Ovary (tissue), 9 donors: Measurements from ENCODE around the gene RSAD1. TPM values are rescaled to one million over a fixed set of nuclear protein-coding genes. Genes with fewer than 3 reads are reported as not detected.

Source experiments
- DNase-seq, 5 donors: peaks; one replicate each; pipeline ENCODE4 v3.0.0-alpha.2; 2019 to 2020
- H3K27ac ChIP-seq, 2 donors: fragments of 200-600 bp; one replicate each; pipeline versions ENCODE4 v1.5.1 to v1.8.0; 2019 to 2022
- H3K27me3 ChIP-seq: fragments of 200-600 bp; one replicate; pipeline ENCODE4 v1.8.0; 2022
- H3K36me3 ChIP-seq: fragments of 200-600 bp; sonication (generic); one replicate; pipeline ENCODE4 v1.5.1; 2019
- H3K4me1 ChIP-seq: one replicate; pipeline ENCODE4 v1.8.1; 2013; ENCODE audit warnings: mild to moderate bottlenecking, moderate library complexity; ENCODE audit not compliant: insufficient read depth
- H3K4me3 ChIP-seq: fragments of 200-600 bp; sonication (generic); one replicate; pipeline ENCODE4 v1.5.1; 2017
- H3K9me3 ChIP-seq, 2 donors: fragments of 200-600 bp in 1 of 2; sonication (generic) in 1 of 2; one replicate each; pipeline versions ENCODE4 v1.5.1 to v1.8.1; 2013 to 2019; ENCODE audit warnings: mild to moderate bottlenecking in 1 of 2, moderate library complexity in 1 of 2
- EP300 ChIP-seq: sonication (generic); formaldehyde crosslinking; IDR thresholded peaks from one replicate; pipeline ENCODE4 v1.6.1; 2017; ENCODE audit warnings: antibody characterized with exemption
- POLR2A ChIP-seq: fragments of 450-650 bp; IDR thresholded peaks from one replicate; pipeline ENCODE4 v1.6.1; 2017; ENCODE audit warnings: antibody characterized with exemption, mild to moderate bottlenecking, moderate library complexity
- WGBS, 3 donors: extraction: QIAGEN DNeasy Blood & Tissue Kit in 1 of 3; methylation state at CpG; one replicate each; pipeline versions ENCODE4 v1.1.5 to v1.1.7; 2013 to 2017; 5-methylcytosine and 5-hydroxymethylcytosine counted together
- intact Hi-C, 4 donors: fragments of 100-400 bp; cut with DNase I; formaldehyde crosslinking; loops; one replicate each; pipeline versions ENCODE4 v1.11.0 to v1.15.1; 2022 to 2023
- polyA plus RNA-seq, 2 donors: library from polyadenylated mRNA; stranded (reverse); fragments of 200-250 nt in 1 of 2; fragments of 350-450 nt in 1 of 2; fragmentation: Illumina TruSeq in 1 of 2; extraction: RNeasy Lipid Tissue Mini Kit (QIAGEN cat#74804) in 1 of 2; gene quantifications; one replicate each; pipeline ENCODE4 v1.2.3, GENCODE V29; 2013 to 2014
- total RNA-seq, 7 donors: library from RNA; depleted of rRNA in 2 of 7; stranded (reverse); fragments of >200 nt in 2 of 7; fragmentation: NEBNext Ultra II Directional in 3 of 7; extraction: Animal tissue kit (Norgen Biotek cat#: 25700) in 3 of 7; gene quantifications; one replicate each; pipeline versions ENCODE4 v1.1.0 to v1.2.4, GENCODE V29; 2016 to 2023
- TF ChIP-seq, protein P1 (sequence below), 3 donors: fragments of 450-650 bp in 2 of 3; fragments of 200-600 bp in 1 of 3; IDR thresholded peaks; one replicate each; pipeline versions ENCODE4 v1.5.1 to v1.8.0; 2016 to 2022; ENCODE audit warnings: antibody characterized with exemption in 3 of 3, mild to moderate bottlenecking in 1 of 3
- donor health status: DM: no; HTN: no; CAD: no; lungs with moderate emphysema.
- donor health status: DM: no; HTN: no; CAD: no.
- donor health status: Bipolar disorder and iron deficiency.
- donor health status: DM: yes; HTN: yes; CAD: no.
- donor health status: DM: no; HTN: no; CAD: no.
- donor health status: DM: yes; HTN: yes; CAD: no.

RSAD1 gene
- total and polyA plus RNA-seq, 9 donors = 21.2 to 48.0 (median 34.6) TPM

DNA sequence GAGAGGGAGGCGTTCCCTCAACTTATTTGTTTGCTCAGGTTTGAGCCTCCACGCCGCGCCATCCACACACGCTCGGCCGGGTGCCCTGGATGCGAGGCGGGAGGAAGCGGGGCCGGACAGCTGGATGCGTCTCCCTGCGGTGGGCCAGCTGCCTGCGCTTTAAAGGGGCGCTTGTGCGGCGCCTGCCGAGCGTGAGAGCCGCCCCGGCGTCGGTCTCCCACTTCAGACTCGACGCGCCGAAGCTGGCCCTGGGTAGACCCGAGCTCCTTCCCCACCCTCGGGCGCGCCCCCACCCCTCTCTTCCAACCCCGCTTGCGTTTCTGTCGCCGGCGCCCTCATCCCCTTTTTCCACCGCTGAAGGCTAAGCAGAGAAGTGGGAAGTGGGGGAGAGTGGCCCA, 9.5 kb upstream of the RSAD1 start:
- Histone ChIP-seq H3K4me1 (peaks cover 4% of the 10 kb centered on the region), H3K4me3 (peak overlapping the region; percentile 24), H3K9me3 (no peaks in the 10 kb centered on the region), H3K27me3 (no peaks in the 10 kb centered on the region), H3K36me3 (no peaks in the 10 kb centered on the region), H3K27ac (no peak overlapping the region)
- intact Hi-C loops = loop anchor here in 1 of 4 donors (5.0 kb wide), 2 partner anchors 42 to 107 kb away; partner anchors contain the start of gene ACSF2
- DNase-seq = no peak
- no peak for TF ChIP-seq POLR2A
- no peak for TF ChIP-seq EP300
- TF ChIP-seq, protein P1, sequence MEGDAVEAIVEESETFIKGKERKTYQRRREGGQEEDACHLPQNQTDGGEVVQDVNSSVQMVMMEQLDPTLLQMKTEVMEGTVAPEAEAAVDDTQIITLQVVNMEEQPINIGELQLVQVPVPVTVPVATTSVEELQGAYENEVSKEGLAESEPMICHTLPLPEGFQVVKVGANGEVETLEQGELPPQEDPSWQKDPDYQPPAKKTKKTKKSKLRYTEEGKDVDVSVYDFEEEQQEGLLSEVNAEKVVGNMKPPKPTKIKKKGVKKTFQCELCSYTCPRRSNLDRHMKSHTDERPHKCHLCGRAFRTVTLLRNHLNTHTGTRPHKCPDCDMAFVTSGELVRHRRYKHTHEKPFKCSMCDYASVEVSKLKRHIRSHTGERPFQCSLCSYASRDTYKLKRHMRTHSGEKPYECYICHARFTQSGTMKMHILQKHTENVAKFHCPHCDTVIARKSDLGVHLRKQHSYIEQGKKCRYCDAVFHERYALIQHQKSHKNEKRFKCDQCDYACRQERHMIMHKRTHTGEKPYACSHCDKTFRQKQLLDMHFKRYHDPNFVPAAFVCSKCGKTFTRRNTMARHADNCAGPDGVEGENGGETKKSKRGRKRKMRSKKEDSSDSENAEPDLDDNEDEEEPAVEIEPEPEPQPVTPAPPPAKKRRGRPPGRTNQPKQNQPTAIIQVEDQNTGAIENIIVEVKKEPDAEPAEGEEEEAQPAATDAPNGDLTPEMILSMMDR (IDR thresholded peaks at IDR 0.05) = no peak
- WGBS, 3 donors = 2 to 4% (median 3%) methylated on average over 31 to 37 of the region's 37 CpGs

GRCh38 chr17:50469671-50470305, 8.9 kb upstream of the RSAD1 start:
- WGBS, 3 donors = 69 to 74% (median 72%) methylated on average over 18 to 19 of the region's 19 CpGs
- no peaks in the 10 kb centered on the region for H3K27me3 ChIP-seq
- H3K9me3 ChIP-seq = no peaks in the 10 kb centered on the region
- TF ChIP-seq, protein P1 (IDR thresholded peaks at IDR 0.05) = no peak
- TF ChIP-seq POLR2A = no peak
- no peak for TF ChIP-seq EP300
- intact Hi-C loops = loop anchor here in 1 of 4 donors (5.0 kb wide), 2 partner anchors 42 to 107 kb away; partner anchors contain the start of gene ACSF2
- no peak overlapping the region for H3K4me3 ChIP-seq
- no peaks in the 10 kb centered on the region for H3K36me3 ChIP-seq
- H3K27ac ChIP-seq = no peak overlapping the region
- H3K4me1 ChIP-seq = peaks cover 4% of the 10 kb centered on the region
- DNase-seq = no peak

DNA sequence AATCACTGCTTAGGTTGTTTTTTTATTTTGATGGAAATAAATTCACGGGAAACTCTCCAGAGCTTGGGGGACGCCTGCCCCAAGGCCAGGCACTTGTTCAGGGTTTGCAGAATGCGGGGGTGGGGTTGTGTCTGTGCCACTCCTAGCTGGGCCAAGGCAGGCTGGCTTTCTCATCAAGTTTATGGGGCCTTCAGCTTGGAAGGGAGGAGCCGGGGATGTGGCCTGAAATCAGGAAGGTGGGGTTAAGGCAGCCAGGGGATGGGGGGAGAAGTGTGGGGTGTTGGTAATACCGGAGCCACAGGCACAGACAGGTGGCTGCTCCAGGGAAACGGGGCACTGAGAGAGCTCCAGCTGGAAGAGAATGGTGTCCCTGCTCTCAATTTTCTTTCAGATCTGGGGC, 8.2 kb upstream of the RSAD1 start:
- no peak overlapping the region for H3K27ac ChIP-seq
- no peak overlapping the region for H3K4me3 ChIP-seq
- TF ChIP-seq EP300 (no peak), POLR2A (no peak)
- TF ChIP-seq, protein P1 (IDR thresholded peaks at IDR 0.05) = no peak
- WGBS, 3 donors = 70 to 82% (median 78%) methylated on average over 6 of the region's 6 CpGs
- no peak for DNase-seq
- H3K4me1 ChIP-seq = peaks cover 4% of the 10 kb centered on the region
- H3K27me3 ChIP-seq = no peaks in the 10 kb centered on the region
- no peaks in the 10 kb centered on the region for H3K9me3 ChIP-seq
- H3K36me3 ChIP-seq = no peaks in the 10 kb centered on the region
- intact Hi-C loops = no loop called here

DNA sequence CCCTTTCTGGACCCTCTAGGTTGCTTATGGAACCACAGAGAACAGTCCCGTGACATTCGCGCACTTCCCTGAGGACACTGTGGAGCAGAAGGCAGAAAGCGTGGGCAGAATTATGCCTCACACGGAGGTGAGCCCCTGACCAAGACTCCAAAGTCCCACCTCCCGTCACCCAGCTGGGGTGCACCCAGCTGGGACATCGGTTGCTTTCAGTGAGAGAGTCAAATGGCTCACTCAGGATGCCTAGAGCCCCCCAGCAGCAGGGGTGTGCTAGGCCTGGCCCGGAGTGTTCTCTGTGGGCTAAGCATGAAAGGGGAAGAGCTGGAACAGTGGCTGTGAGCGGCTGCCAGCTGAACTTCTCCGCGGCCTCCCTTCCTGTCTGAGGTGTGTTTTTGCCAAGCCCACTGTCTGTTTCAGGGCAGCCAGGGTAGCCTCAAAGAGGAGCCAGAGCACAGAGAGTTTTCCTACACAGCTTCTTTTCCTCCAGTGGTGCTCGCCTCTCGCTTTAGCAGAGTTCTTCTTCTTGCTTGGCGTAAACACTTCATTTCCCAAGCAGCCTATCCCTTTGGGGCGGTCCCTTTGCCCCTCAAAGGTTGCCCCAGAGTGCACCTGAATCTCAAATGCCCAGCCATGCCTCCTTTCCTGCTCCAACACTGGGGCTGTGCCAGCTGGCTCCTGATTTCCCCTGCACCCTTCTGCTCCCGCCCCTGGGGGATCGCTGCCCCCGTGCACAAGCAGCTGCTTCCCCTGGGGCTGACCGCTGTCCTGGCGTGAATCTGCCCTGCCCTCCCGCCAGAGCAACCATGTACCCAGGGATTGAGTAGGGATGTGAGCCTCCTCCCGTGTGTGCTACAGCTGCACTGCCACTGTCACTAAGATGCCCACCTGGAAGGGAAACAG, 7.4 kb upstream of the RSAD1 start:
- Histone ChIP-seq H3K27me3 (no peaks in the 10 kb centered on the region), H3K9me3 (no peaks in the 10 kb centered on the region), H3K4me1 (peaks cover 5% of the 10 kb centered on the region), H3K36me3 (no peaks in the 10 kb centered on the region), H3K4me3 (no peak overlapping the region), H3K27ac (no peak overlapping the region)
- TF ChIP-seq POLR2A (no peak), EP300 (no peak)
- TF ChIP-seq, protein P1 (IDR thresholded peaks at IDR 0.05) = no peak
- intact Hi-C loops = no loop called here
- DNase-seq = no peak
- 65 to 71% (median 68%) methylated on average over 22 of the region's 22 CpGs for WGBS, 3 donors
